HepG2 (cell line): ENCODE measurements around the gene LILRB5. TPM values are rescaled to one million over a fixed set of nuclear protein-coding genes. Genes with fewer than 3 reads are reported as not detected.

Experiments used
- ATAC-seq: fragments of 200-7000 bp; cut with Tn5 transposase; 3 replicates; pipeline ENCODE4 v1.9.1; 2020; ENCODE audit warnings: mild to moderate bottlenecking, moderate library complexity
- BruUV-seq: library from RNA; stranded (reverse); fragments of 400-500 nt; replicated peaks from 2 replicates; lab custom pipeline; 2021; lab: Mats Ljungman, UMichigan
- CTCF ChIA-PET: fragments of 300-600 bp; formaldehyde crosslinking; extraction: SDS; loops from one replicate; lab custom pipeline; 2021; ENCODE audit warnings: low total read pairs, inconsistent platforms, low intra/inter-chr PET ratio; lab: Yijun Ruan, JAX
- POLR2A ChIA-PET: fragments of 350-600 bp; sonication (Branson Sonifier 250); formaldehyde crosslinking; loops from one replicate; lab custom pipeline; 2020; ENCODE audit warnings: antibody characterized with exemption, inconsistent platforms; lab: Yijun Ruan, JAX
- DNase-seq: peaks from one replicate; pipeline ENCODE4 v3.0.0-alpha.2; 2015; ENCODE audit warnings: low spot score
- FAIRE-seq: peaks from 3 replicates; lab custom pipeline; 2011; peaks lifted over from hg19 to GRCh38; lab: Jason Lieb, UNC
- H2AFZ ChIP-seq: one replicate; pipeline ENCODE4 v1.6.1; 2011; ENCODE audit warnings: low read length, inconsistent platforms
- H3K27ac ChIP-seq: fragments of 300-600 bp; 3 replicates; pipeline ENCODE4 v1.8.0; 2011; ENCODE audit warnings: mixed run types, mild to moderate bottlenecking, mixed read lengths, low read length, inconsistent platforms; ENCODE audit not compliant: insufficient read depth; ENCODE audit errors: extremely low read length
- H3K27me3 ChIP-seq, 2 experiments: fragments of 200-600 bp in 1 of 2; 2 replicates in 1 of 2; 3 replicates in 1 of 2; pipeline versions ENCODE4 v1.6.0 to v1.8.0; 2011; ENCODE audit warnings: low read length in 2 of 2, mild to moderate bottlenecking in 2 of 2, moderate library complexity in 2 of 2, inconsistent platforms in 1 of 2; ENCODE audit not compliant: insufficient read depth in 2 of 2, control insufficient read depth in 1 of 2
- H3K36me3 ChIP-seq, 2 experiments: fragments of 200-600 bp in 1 of 2; replicated peaks in 1 of 2; 2 replicates in 1 of 2; 3 replicates in 1 of 2; pipeline versions ENCODE4 v1.5.1 to v1.8.0; 2011; ENCODE audit warnings: low read length in 2 of 2, inconsistent platforms in 1 of 2; ENCODE audit not compliant: insufficient read depth in 2 of 2, control insufficient read depth in 1 of 2
- H3K4me1 ChIP-seq: 2 replicates; pipeline ENCODE4 v1.5.1; 2012; ENCODE audit warnings: low read length, inconsistent platforms; ENCODE audit not compliant: insufficient read depth
- H3K4me2 ChIP-seq: 2 replicates; pipeline ENCODE4 v1.6.0; 2011; ENCODE audit warnings: low read depth, low read length, inconsistent platforms
- H3K4me3 ChIP-seq, 3 experiments: fragments of 200-600 bp in 1 of 3; sonication (generic), shearing (Covaris generic) in 1 of 3; replicated peaks in 1 of 3; 2 replicates each; pipeline ENCODE4 v1.5.1; 2011 to 2016; ENCODE audit warnings: low read length in 3 of 3, inconsistent platforms in 2 of 3, low read depth in 2 of 3, mild to moderate bottlenecking in 2 of 3, control low read depth in 1 of 3, mixed read lengths in 1 of 3; ENCODE audit not compliant: insufficient read depth in 1 of 3
- H3K79me2 ChIP-seq: one replicate; pipeline ENCODE4 v1.6.1; 2011; ENCODE audit warnings: low read length, inconsistent platforms; ENCODE audit not compliant: insufficient read depth
- H3K9ac ChIP-seq: 2 replicates; pipeline ENCODE4 v1.6.0; 2011; ENCODE audit warnings: mild to moderate bottlenecking, low read depth, low read length, inconsistent platforms; ENCODE audit not compliant: insufficient read depth
- H3K9me3 ChIP-seq: 2 replicates; pipeline ENCODE4 v1.5.1; 2012; ENCODE audit warnings: mild to moderate bottlenecking, low read length
- H4K20me1 ChIP-seq: 2 replicates; pipeline ENCODE4 v1.6.0; 2011; ENCODE audit warnings: inconsistent platforms, mild to moderate bottlenecking, low read length, moderate library complexity; ENCODE audit not compliant: insufficient read depth
- ADNP ChIP-seq: sonication (generic); formaldehyde crosslinking; IDR thresholded peaks from 2 replicates; pipeline ENCODE4 v1.4.0; 2020; ENCODE audit warnings: missing genetic modification reagents
- ELF3 ChIP-seq: IDR thresholded peaks from 2 replicates; pipeline ENCODE4 v1.6.1; 2016; ENCODE audit warnings: missing genetic modification reagents, missing compliant biosample characterization
- FOXM1 ChIP-seq: sonication (generic); formaldehyde crosslinking; IDR thresholded peaks from 2 replicates; pipeline ENCODE4 v1.5.0; 2020; ENCODE audit warnings: missing genetic modification reagents
- FUBP1 ChIP-seq: sonication (generic); formaldehyde crosslinking; IDR thresholded peaks from 2 replicates; pipeline ENCODE4 v1.5.1; 2020; ENCODE audit warnings: missing genetic modification reagents, mild to moderate bottlenecking, borderline replicate concordance
- KLF13 ChIP-seq: sonication (generic); formaldehyde crosslinking; IDR thresholded peaks from 2 replicates; pipeline ENCODE4 v1.4.0; 2020; ENCODE audit warnings: mild to moderate bottlenecking, missing genetic modification reagents
- NR3C1 ChIP-seq: sonication (generic); formaldehyde crosslinking; IDR thresholded peaks from 2 replicates; pipeline ENCODE4 v1.4.0; 2020; ENCODE audit warnings: missing genetic modification reagents
- PHF8 ChIP-seq: sonication (generic); formaldehyde crosslinking; IDR thresholded peaks from 2 replicates; pipeline ENCODE4 v1.5.0; 2020; ENCODE audit warnings: missing genetic modification reagents
- PPARG ChIP-seq: conservative IDR thresholded peaks from 2 replicates; pipeline ENCODE4 v1.6.1; 2016; ENCODE audit warnings: missing biosample characterization, missing genetic modification reagents
- ZFX ChIP-seq: sonication (generic); formaldehyde crosslinking; IDR thresholded peaks from 2 replicates; pipeline ENCODE4 v1.4.0; 2020; ENCODE audit warnings: mild to moderate bottlenecking, low read depth, missing genetic modification reagents, moderate library complexity
- ZNF24 ChIP-seq: fragments of 450-650 bp; IDR thresholded peaks from 2 replicates; pipeline ENCODE4 v1.6.1; 2017; ENCODE audit warnings: antibody characterized with exemption, mild to moderate bottlenecking
- ZNF275 ChIP-seq: sonication (generic); formaldehyde crosslinking; IDR thresholded peaks from 2 replicates; pipeline ENCODE4 v1.8.0; 2022; ENCODE audit warnings: missing genetic modification reagents, mild to moderate bottlenecking, inconsistent platforms, borderline replicate concordance
- ZNF550 ChIP-seq: sonication (generic); formaldehyde crosslinking; IDR thresholded peaks from 2 replicates; pipeline ENCODE4 v1.4.0; 2020; ENCODE audit warnings: mild to moderate bottlenecking, missing genetic modification reagents, borderline replicate concordance
- ZNF570 ChIP-seq: sonication (generic); formaldehyde crosslinking; IDR thresholded peaks from 2 replicates; pipeline ENCODE4 v1.4.0; 2020; ENCODE audit warnings: mild to moderate bottlenecking, missing genetic modification reagents, borderline replicate concordance
- ZNF629 ChIP-seq: sonication (generic); formaldehyde crosslinking; conservative IDR thresholded peaks from 2 replicates; pipeline ENCODE4 v1.5.0; 2020; ENCODE audit warnings: missing genetic modification reagents
- WGBS: methylation state at CpG from one replicate; pipeline ENCODE4 v1.1.6; 2017; ENCODE audit warnings: low lambda C conversion rate; 5-methylcytosine and 5-hydroxymethylcytosine counted together
- in situ Hi-C: cut with HindIII; loops from 2 replicates; pipeline ENCODE4 v1.10.0; 2017; ENCODE audit warnings: low pct_unique_long_range_greater_than_20kb; ENCODE audit not compliant: extremely low pct_ligation_motif_present
- intact Hi-C: fragments of 100-400 bp; cut with micrococcal nuclease; formaldehyde crosslinking; loops from one replicate; pipeline ENCODE4 v1.10.0; 2022; ENCODE audit not compliant: unreplicated experiment
- polyA plus RNA-seq, 8 experiments: library from polyadenylated mRNA; depleted of rRNA in 3 of 8; stranded (reverse) in 7 of 8; unstranded in 1 of 8; fragments of >200 nt; fragmentation: Illumina TruSeq in 4 of 8; extraction: Trizol in 4 of 8; gene quantifications; 2 replicates each; pipeline versions ENCODE4 v1.2.1 to v1.2.3, GENCODE V29; 2011 to 2016; ENCODE audit warnings: low read depth in 4 of 8, missing spikeins in 1 of 8, mixed read lengths in 1 of 8; ENCODE audit not compliant: insufficient read depth in 1 of 8
- total RNA-seq, 5 experiments: library from RNA; depleted of rRNA; stranded (reverse); fragments of >200 nt; fragmentation: Illumina TruSeq; extraction: Trizol; gene quantifications; 2 replicates each; pipeline ENCODE4 v1.2.3, GENCODE V29; 2016; ENCODE audit warnings: low read depth in 1 of 5
- TF ChIP-seq, protein P1 (sequence below): sonication (generic); formaldehyde crosslinking; IDR thresholded peaks from 2 replicates; pipeline ENCODE4 v1.8.1; 2023; ENCODE audit warnings: mild to moderate bottlenecking, moderate library complexity, missing genetic modification reagents

Gene LILRB5
- total and polyA plus RNA-seq, 2 of the 13 experiments (the other 11 are each of a cell fraction or from before 2014, with no cell fraction given), result not detected

- ATAC-seq (no peak), DNase-seq (no peak), FAIRE-seq (no peak)
- no peak overlapping the region for H3K4me3 ChIP-seq
- H3K9ac ChIP-seq, result no peak overlapping the region
- H3K4me1 ChIP-seq, result no peaks in the 10 kb centered on the region
- H2AFZ ChIP-seq, result no peak overlapping the region
- H3K27me3 ChIP-seq, result peaks cover 4 to 29% of the 10 kb centered on the region in 2 experiments
- BruUV-seq, result no TSS peak
- in situ Hi-C loops (no loop called here), intact Hi-C loops (no loop called here)
- H3K27ac ChIP-seq, result no peak overlapping the region
- no peak overlapping the region for H3K4me2 ChIP-seq
- CTCF ChIA-PET, result no interaction called here
- H4K20me1 ChIP-seq, result no peaks in the 10 kb centered on the region
- POLR2A ChIA-PET, result interaction anchor here (0.6 kb wide), 1 partner anchor 11 kb away, joined by 3 read pairs; no protein-coding TSS in a partner anchor
- TF ChIP-seq ZNF629 (peak; percentile 84), ELF3 (no peak)
- no peaks in the 10 kb centered on the region for H3K9me3 ChIP-seq
- H3K79me2 ChIP-seq, result no peaks in the 10 kb centered on the region
- H3K36me3 ChIP-seq, result no peaks in the 10 kb centered on the region
- 51% methylated on average over 15 of the region's 20 CpGs for WGBS
These were observed 9.8 kb downstream of the LILRB5 start for GRCh38 chr19:54247106-54247930.

DNA sequence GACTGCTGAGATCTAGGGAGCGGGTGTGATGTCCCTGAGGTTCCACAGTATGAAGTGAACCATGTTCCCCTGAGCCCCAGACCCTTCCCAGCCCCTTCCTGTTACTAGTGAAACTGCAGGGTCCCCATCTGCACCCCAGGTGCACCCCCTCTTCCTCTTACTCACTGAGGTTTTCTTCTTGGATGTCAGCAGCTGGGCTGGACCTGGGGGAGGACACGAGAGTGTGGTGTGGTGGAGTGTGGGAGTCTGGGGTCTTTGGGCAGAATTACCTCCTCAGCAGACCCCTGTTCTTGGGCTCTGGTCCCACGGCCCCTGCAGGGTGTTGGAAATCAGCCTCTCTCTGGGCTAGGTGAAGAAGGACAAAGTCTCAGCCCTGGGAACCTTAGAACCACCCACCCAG lies 11.1 kb downstream of the LILRB5 start:
- no TSS peak for BruUV-seq
- peaks cover 2 to 24% of the 10 kb centered on the region in 2 experiments; a peak in 4 of 5 replicates for H3K27me3 ChIP-seq
- TF ChIP-seq ZNF24 (no peak), ADNP (CRISPR knock-in tag) (no peak), ZNF275 (CRISPR knock-in tag) (no peak), KLF13 (no peak), ZNF550 (CRISPR knock-in tag) (no peak), PHF8 (no peak), FUBP1 (CRISPR knock-in tag) (no peak), PPARG (CRISPR knock-in tag) (no peak), ZFX (no peak), FOXM1 (CRISPR knock-in tag) (no peak), ZNF570 (no peak), NR3C1 (CRISPR knock-in tag) (no peak)
- TF ChIP-seq, protein P1, sequence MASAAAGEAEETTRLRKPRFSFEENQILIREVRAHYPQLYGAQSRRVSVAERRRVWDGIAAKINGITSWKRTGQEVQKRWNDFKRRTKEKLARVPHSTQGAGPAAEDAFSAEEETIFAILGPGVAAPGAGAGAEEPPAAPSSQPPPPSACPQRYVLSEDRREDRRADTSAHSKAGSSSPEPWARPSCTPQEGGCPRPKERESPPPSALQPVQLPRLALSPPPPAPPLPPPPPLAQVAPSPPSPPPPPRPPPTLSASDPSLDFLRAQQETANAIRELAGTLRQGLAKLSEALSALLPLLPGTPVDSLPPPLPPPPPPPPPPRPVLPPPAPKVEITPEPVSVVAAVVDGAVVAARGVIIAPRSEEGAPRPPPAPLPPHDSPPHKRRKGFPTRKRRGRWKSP (CRISPR knock-in tag), result no peak

More for the DNA sequence above, 11.1 kb downstream of the LILRB5 start:
- H3K4me1 ChIP-seq, result no peaks in the 10 kb centered on the region
- ATAC-seq (no peak), FAIRE-seq (no peak), DNase-seq (no peak)
- no peaks in the 10 kb centered on the region for H3K9me3 ChIP-seq
- intact Hi-C loops (no loop called here), in situ Hi-C loops (no loop called here)
- no peak overlapping the region for H3K4me2 ChIP-seq
- POLR2A ChIA-PET, result no interaction called here
- no peaks in the 10 kb centered on the region for H3K36me3 ChIP-seq
- no peak overlapping the region for H3K9ac ChIP-seq
- H3K4me3 ChIP-seq, result no peak overlapping the region
- 0% methylated on average over 3 of the region's 3 CpGs for WGBS
- CTCF ChIA-PET, result no interaction called here
- H4K20me1 ChIP-seq, result no peaks in the 10 kb centered on the region
- H3K79me2 ChIP-seq, result no peaks in the 10 kb centered on the region
- H2AFZ ChIP-seq, result no peak overlapping the region
- H3K27ac ChIP-seq, result no peak overlapping the region
